Measurements from ENCODE around the gene CRYGN.

Gene CRYGN

DNA sequence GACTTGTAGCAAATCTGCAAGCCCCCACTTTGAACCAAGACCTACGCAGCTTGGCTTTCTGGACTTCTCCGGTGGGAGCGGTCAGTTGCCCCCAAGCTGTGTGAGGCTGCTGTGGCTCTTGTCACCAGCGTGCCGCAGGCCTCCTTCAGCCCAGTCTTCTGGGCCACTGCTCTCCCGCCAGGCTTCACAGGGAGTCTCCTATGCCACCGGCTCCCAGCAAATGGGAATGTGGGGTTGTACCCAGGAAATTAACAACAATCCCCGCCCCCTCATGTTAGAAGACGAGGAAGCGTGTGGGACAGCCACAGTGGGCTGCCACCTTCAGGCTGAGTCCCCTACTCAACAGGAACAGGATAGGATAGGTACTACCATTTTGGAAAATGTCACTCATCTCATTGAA lies 34.4 kb downstream of the CRYGN start:
- TF ChIP-seq GATA2 (IDR thresholded peaks at IDR 0.05; ENCODE audit: low read depth, low read length) (no peak), GATA3 (IDR thresholded peaks at IDR 0.05; ENCODE audit: low read depth, low read length) (no peak)

DNA sequence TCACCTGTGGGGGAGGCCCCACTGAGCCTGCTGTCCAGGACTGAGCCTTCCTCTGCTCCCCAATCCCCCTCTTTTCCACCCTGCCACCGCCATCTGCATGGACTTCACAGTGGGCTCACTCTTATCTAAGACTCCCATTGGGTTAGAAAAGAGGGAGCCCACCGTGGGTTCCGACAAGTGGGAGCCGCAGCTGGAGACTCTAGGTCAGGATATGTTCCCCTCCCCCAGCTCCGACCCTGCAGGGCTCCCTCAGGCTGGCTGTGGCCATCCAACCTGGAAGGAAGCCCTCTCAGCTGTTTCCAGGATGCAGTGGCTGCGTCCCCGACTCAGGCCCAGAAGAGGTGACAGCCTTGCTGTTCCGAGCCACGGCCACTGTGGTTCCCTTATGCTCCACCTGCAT lies 34.9 kb downstream of the CRYGN start:
- TF ChIP-seq GATA3 (IDR thresholded peaks at IDR 0.05; ENCODE audit: low read depth, low read length) (no peak), GATA2 (IDR thresholded peaks at IDR 0.05; ENCODE audit: low read depth, low read length) (no peak)

DNA sequence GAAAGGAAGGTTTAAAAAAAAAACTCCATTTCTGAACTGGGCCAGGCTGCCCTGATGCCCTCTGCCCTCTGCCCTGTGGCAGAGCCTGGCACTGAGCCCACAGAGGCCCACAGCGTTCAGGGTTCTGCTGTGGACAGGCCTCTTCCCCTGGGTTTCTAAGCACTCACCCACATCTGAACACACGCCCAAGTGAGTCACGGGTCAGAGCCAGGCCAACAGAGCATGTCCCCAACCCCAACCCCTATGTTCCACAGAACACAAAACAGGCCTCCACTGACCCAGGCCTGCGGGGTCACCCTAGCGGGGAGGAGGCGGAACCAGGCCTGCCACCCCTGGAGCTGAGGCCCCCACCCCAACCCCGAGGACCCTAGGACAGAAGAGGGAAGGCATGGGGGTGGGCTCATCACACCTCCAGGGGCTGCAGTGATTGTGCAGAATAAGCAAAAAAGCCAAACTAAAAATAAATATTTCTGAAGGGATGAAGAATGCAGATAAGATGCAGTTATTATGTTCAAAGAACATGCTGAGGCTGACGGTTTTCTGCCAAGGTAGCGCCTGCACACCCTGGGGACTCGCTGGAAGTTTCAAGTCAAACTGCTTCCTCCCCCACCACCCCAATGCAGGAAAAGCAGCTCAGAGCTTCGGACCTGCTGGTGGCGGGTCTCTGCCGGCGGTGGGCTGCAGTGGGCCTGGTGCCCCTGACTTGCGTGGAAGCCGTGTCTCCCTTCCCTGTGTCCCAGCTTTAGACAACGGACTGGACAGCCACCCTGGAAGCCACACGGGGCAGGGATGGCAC lies 35.5 kb downstream of the CRYGN start:
- TF ChIP-seq GATA2 (IDR thresholded peaks at IDR 0.05; ENCODE audit: low read depth, low read length) (no peak), GATA3 (IDR thresholded peaks at IDR 0.05; ENCODE audit: low read depth, low read length) (no peak)

DNA sequence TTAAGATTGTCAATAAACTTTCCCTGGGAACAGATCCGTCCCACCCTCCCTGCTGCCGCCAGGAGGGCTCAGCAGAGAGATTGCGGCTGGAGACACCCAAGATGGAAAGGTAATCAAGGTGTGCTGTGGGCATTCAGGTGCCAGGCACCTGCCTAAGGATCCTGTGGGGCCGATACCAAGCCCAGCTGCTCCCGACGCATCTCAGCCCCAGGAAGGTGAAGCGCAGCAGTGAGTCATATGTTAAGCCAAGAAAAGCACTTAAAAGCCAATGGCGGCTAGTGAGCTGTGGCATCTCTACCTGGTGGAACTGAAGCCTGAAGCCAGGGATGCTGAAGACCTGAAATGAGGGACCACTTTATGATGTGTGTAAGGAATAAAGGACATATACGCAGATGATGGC lies 36.2 kb downstream of the CRYGN start:
- no peak for TF ChIP-seq GATA2 (IDR thresholded peaks at IDR 0.05; ENCODE audit: low read depth, low read length)
- TF ChIP-seq GATA3 (IDR thresholded peaks at IDR 0.05; ENCODE audit: low read depth, low read length): no peak

DNA sequence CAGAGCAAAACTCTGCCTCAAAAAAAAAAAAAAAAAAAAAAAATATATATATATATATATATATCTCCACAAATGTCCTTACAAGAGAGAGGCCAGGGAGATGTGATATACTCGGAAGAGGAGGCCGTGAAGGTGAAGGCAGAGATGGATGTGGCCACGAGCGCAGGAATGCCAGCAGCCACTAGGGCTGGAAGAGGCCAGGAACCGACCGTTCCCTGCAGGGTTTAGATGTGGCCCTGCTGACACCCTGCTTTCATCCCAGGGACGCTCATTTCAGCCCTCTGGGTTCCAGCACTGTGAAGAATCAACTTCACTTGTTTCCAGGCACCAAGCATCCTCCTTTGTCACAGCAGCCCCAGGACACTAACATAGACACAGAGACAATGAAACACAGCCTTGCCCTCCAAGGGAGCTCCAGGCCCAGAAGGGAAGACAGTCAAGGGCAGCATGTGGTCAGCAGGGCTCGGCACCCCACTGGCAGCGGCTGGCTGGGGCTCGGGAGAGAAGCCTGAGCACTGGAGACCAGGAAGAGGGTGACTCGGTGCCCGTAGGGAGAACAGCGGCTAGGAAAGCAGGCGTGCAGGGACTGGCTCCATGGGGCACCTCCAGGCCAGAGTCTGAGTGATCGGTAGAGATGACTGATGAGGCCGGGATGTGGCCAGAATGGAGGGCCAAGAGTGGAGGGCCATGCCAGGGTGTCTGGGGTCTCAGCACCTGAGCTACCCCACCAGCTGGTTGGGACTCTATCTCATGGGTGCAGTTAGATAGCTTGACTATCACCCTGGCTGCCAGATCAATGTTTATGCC lies 37.7 kb downstream of the CRYGN start:
- TF ChIP-seq GATA2 (IDR thresholded peaks at IDR 0.05; ENCODE audit: low read depth, low read length) (no peak), GATA3 (IDR thresholded peaks at IDR 0.05; ENCODE audit: low read depth, low read length) (no peak)

DNA sequence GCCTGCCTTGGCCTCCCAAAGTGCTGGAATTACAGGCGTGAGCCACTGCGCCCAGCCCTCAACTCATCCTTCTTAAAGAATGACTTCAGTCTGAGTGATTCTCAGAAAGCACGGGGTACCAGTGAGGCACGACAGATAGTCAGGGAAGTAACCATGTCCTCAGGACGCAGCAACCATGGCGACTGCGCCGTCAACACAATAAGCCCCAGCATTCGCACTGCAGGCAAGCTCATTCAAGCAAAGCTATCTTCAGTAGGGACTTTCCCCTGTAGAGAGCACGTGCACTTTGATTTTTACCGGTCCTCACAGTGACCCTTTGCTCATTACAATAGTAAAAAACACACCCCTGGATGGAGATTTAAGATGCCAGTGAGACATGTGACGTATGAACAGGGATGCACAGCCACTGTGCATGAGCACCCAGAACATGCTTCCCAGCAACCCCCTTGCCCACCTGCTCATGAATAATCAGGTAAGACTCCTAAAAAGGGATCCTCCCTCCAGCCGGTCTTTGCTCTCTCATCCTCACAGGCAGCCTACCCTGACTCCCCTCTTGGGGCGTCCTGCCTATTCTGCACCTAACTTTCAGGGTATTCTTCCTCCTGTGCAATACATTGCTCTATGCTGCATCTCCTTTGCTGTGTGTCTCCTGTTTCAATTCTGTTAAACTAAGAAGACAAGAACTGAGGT lies 39.2 kb downstream of the CRYGN start:
- TF ChIP-seq GATA2 (IDR thresholded peaks at IDR 0.05; ENCODE audit: low read depth, low read length): no peak
- TF ChIP-seq GATA3 (IDR thresholded peaks at IDR 0.05; ENCODE audit: low read depth, low read length): no peak

DNA sequence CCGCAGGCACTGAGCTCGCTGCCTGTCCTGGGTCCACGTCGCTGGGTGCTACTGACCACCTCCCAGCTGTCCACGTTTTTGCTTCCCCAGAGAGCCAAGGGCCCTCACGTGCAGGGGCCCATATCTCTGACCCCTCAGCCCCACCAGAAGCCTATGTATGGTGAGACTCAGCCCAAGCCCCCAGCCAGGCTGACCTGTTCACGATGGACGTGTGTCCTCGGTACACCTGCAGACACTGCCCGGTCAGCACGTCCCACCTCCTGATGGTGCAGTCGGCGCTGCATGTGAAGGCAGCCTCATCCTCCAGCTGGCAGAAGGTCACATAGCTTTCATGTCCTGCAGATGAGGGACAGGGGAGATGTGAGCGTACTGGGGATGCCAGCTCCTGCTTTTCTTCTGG lies 40.0 kb downstream of the CRYGN start:
- TF ChIP-seq GATA2 (IDR thresholded peaks at IDR 0.05; ENCODE audit: low read depth, low read length): no peak
- no peak for TF ChIP-seq GATA3 (IDR thresholded peaks at IDR 0.05; ENCODE audit: low read depth, low read length)

DNA sequence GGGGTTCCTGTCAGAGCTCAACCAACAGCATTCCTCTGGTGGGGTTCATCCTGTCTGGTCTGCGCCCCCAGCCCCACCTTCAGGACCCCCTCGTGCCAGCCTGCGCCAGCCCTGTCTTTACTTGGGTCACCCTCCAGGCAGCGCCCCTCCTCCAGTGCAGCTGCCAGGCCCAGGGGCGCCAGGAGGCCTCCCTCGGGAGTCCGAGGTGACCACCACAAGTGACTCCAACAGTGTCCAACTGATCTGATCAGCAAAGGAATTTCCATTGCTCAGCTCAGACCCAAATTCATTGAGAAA lies 40.7 kb downstream of the CRYGN start:
- TF ChIP-seq GATA3 (IDR thresholded peaks at IDR 0.05; ENCODE audit: low read depth, low read length): no peak
- TF ChIP-seq GATA2 (IDR thresholded peaks at IDR 0.05; ENCODE audit: low read depth, low read length): no peak

DNA sequence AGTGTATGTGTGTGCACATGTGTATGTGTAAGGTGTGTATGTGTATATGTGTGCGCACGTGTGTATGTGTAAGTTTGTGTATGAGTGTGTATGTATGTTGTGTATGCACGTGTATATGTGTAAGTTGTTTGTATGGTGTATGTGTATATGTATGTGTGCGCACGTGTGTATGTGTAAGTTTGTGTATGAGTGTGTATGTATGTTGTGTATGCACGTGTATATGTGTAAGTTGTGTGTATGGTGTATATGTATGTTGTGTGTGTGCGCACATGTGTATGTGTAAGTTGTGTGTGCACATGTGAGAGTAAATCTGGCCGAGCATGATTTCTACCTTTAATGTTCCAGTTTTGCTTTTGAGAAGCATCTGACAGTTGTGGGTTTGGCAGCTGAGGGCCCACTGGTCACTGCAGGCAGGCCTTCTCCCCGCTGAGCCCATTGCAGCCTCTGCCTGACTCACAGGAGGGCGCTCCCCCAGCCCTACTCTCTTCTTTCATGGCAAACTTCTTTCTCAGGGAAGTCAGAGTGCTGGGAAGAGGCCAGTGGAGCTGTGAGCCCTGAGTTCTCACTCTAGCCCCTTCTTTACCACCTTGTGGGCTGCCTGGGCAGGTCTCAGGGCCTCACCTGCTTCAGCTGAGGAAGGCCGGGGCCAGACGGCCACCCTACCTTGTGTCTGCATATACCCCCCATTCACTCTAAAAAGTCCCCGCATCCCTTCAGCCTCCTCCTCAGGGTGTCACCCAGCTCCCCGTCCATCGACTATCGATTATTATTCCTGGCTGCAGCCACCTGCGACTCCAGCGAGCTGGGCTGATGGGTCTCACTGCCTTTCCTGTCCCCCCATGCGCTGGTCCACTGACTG lies 41.3 kb downstream of the CRYGN start:
- no peak for TF ChIP-seq GATA3 (IDR thresholded peaks at IDR 0.05; ENCODE audit: low read depth, low read length)
- TF ChIP-seq GATA2 (IDR thresholded peaks at IDR 0.05; ENCODE audit: low read depth, low read length): no peak

DNA sequence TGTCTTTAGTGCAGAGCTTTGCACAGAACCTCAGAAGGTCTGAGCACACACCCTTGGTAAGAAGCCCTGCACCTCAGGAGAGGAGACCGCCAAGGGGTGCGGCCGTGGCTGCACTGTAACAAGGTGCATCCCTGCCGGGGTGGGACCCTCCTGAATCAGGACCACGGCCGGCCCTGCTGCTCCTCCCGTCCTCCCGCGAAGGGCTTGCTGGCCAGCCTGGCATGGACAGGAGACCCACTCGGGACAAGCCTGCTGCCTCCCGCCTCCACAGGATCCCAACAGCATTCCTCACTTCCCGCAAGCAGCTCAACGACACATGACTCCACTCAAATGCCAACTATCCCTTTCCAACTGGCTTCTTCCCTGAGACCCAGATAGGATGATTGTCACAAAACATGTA lies 42.9 kb downstream of the CRYGN start:
- TF ChIP-seq GATA3 (IDR thresholded peaks at IDR 0.05; ENCODE audit: low read depth, low read length) (no peak), GATA2 (IDR thresholded peaks at IDR 0.05; ENCODE audit: low read depth, low read length) (no peak)

DNA sequence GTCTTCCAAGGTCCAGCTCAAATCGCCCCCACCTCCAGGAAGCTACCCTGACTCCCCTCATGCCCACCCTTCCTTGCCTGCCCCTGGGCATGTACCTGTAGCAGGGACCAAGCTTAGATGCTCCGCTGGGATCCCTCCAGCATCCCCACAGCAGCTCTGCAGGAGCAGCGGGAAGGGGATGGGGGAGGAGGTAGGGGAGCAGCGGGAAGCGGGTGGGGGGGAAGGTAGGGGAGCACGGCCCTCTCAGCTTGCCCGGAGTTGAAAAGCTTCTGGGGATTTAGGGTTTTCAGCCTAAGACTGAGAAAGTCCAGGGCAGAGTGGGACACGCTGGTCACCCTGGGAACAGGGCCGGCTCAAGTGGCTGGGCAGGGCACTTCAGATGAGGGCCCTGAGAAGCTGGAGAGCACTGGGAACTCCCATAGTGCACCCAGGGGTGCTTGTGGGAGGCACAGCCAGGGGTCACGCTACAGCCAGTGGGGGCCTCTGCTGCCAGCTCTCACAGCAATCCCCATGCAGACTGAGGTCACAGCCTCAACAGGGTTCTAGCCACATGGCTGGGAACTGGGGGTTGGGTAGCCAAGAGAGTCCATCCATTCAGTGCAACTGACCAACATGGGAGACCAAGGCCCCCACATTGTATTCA lies 43.5 kb downstream of the CRYGN start:
- TF ChIP-seq GATA3 (IDR thresholded peaks at IDR 0.05; ENCODE audit: low read depth, low read length) (no peak), GATA2 (IDR thresholded peaks at IDR 0.05; ENCODE audit: low read depth, low read length) (no peak)

DNA sequence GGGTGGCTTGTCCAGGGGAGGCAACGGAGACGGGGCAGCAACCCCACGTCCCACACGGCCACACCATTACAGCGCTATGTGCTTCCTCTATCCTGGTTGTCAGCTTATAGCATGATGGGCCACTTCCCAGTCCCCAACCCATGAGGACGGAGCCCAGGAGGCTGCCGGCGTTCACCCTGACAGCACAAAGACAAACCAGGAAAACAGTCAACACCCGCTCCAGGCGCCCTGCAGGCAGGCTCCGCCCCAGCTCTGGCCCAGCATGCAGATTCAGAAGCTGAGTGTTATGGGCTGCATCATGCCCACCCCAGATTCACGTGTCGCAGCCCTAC lies 44.9 kb downstream of the CRYGN start:
- TF ChIP-seq GATA2 (IDR thresholded peaks at IDR 0.05; ENCODE audit: low read depth, low read length) (no peak), GATA3 (IDR thresholded peaks at IDR 0.05; ENCODE audit: low read depth, low read length) (no peak)

Data from SH-SY5Y (cell line).